GM19463 (cell line): ENCODE results near the gene PSMA1.
"Not testable (repeated sequence)": the region's sequence is repeated elsewhere in the genome, so short reads cannot be mapped to it uniquely, and the experiment has no call there.

Experiments used
- ATAC-seq: cut with Tn5 transposase; IDR thresholded peaks from one replicate; pipeline ENCODE4 v1.9.1; 2021; ENCODE audit warnings: mild to moderate bottlenecking, moderate library complexity; ENCODE audit not compliant: unreplicated experiment

Gene PSMA1

DNA sequence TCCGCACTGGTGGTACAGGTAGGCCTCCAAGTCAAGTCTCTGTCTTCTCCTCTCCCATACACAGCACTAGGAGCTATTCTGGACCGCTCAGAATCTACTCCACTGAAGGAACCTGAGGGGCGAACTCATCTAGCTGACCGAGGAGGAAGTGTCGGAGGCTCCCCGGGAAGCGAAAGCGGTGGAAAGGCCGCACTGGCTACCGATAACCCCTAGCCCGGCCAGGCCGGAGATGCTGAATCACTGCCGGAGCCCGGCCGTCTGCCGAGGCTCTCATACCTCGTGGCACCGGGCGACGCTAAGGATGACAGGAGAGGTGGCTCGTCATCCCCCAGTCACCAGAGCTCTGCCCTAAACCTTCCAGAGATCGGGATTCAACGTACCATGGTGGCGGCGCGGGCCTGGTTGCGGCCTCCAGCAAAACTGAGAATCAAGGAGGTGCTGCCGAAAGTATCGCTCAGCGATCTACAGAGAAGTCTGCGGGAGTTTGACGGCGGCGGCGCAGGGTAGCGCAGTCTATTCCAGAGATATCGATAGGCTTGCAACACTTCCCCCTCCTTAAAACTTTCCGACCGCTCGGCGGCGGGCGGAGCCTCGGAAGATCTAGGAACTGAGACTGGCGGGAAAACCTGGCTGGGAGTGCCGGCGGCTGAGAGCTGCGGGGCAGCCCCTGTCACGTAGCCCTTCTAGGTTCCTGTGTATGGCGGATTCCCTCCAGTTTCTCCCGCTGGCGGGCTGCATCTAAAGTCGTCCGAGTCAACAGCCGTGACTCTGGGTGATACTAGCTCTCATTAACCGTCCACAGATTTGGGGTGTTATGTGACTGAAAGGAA is at the start of gene PSMA1:
TSS of gene PSMA1 (minus strand) at position 470 of the 830 bp plus-strand sequence. CDS start at position 383, 87 bp downstream.
- ATAC-seq, result peak; percentile 89

DNA sequence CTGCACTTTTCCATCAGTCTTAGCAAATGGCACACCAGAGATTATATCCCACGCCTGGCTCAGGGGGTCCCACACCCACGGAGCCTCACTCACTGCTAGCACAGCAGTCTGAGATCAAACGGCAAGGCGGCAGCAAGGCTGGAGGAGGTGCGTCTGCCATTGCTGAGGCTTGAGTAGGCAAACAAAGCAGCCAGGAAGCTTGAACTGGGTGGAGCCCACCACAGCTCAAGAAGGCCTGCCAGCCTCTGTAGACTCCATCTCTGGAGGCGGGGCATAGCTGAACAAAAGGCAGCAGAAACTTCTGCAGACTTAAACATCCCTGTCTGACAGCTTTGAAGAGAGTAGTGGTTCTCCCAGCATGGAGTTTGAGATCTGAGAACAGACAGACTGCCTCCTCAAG is 49.3 kb upstream of the PSMA1 start:
- ATAC-seq, result not testable (repeated sequence)

DNA sequence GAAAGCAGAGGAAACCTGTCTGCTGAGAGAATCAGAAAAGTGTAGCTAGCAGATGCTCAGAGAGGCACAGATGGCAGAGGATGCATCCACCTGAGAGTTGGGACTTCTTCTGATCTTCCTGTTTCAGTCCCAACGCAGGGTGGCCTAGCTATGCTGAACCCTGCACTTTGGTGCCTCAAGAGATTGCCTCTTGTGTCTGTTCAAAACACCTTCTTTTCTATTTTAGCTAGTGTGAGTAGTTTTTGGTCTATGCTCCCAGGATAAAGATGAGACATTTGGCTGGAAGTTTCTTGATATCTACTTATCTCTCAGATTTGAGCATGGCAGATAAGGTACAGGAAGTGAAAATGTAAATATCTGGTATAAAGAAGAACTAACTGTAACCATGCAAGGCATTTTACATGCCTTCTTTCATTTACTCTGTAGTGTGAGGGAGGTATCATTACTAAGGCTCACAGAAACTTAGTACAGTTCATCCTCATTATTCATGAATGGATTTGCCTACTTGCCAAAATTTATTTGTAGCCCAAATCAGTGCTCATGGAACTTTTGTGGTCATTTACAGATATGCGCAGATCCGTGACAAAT is 47.0 kb upstream of the PSMA1 start:
- no peak for ATAC-seq

DNA sequence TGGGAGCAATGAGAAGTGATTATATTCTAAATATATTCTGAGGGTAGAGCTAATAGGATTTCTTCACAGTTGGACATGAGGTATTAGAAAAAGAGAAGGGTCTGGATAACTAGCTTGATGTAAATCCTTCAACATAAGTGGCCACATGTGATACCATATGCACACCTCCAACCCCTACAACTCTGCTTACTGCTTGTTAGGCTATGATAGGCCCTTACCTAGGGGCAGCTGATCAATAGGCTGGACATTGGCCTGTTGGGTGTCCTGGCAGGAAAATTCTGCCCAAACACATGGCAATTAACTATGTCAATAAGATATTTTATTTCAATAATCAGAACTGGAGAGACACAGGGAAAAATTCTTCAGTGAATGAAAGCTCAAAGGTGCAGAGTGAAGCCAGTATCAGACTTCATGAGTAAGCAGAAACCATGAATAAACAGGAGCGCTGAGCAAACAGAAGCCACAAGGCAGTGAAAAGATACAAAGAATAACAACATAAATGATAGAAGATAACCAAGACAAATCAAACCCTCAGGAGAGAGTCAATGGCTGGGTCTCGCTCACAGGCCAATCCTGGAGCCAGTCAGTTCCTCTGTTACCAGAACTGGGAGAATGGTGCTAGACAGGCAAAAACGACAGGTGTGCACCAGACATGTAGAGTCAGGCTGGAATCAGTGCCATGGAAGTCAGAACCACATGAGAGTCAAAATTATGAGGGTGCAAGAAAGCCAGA is 46.3 kb upstream of the PSMA1 start:
- no peak for ATAC-seq

DNA sequence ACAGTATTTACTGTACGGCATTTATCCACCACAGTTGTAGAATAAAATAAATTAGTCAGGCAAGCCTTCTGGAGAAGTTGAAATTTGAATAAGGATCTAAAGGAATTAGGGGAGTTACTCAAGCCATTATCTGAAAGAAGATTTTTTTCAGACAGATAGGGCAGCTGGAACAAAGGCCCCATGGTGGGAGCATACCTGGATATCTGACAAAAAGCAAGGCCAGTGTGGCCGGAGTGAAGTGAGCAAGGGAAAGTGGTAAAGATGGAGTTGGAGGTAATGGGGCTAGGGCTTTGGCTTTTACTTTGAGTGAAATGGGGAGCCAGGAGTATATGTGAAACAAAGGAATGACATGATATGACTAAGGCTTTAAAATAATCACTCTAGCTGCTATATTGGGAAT is 45.7 kb upstream of the PSMA1 start:
- no peak for ATAC-seq

DNA sequence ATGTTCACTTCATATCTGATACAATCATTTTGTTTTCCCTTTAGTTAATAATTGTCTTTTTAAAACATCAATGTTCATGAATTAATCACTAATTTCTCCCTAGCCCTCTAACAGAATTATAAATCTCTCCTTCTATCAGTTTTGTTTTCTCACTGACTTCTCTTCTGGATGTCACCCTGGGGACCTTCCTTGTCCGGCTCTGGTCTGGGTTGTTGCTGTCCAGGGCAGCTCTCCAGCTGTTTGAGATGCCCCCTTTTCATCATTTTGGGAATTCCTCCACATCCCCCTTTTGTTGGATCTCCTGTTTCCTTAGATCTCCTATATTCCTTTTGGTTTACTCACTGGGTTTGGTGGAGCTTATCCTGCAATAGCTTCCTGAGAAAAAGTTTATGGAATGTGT is 35.6 kb upstream of the PSMA1 start:
- no peak for ATAC-seq

DNA sequence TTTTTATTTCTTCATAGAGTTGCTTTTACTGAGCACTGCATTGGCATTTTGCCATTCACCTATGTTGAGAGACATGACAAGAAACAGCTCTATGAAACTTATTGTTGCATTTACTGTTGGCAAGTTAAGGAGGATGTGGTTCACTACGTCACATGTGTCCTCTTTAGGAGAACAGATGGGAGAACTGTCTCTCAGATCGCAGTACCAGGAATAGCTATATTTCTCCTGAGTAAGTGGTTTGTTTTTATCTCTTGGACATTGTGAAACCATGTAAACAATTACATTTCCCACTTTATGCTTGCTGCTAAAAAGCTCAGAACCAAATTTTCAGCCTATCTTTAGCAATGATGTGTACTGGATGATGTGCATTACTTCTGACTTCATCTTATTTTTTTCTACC is 34.8 kb upstream of the PSMA1 start:
- peak; percentile 60 for ATAC-seq

DNA sequence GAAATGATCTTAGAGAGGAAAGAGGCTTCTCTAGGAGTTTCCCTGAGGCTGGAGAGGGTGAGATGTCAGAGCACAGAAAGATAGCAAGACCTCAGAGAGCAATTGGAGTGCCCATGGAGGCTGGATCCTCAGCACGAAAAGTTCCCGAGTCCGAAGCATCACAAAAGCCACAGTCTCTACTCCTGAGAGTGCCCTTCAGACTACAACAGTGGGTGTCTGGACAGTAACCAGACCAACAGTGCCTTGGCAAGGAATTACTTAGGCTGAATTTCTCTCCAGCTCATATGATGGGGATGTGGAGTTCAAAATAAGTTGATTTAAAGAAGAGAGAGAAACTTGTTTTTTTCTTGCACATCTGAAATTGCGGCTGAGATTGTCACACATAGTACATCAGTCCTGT is 31.9 kb upstream of the PSMA1 start:
- no peak for ATAC-seq

DNA sequence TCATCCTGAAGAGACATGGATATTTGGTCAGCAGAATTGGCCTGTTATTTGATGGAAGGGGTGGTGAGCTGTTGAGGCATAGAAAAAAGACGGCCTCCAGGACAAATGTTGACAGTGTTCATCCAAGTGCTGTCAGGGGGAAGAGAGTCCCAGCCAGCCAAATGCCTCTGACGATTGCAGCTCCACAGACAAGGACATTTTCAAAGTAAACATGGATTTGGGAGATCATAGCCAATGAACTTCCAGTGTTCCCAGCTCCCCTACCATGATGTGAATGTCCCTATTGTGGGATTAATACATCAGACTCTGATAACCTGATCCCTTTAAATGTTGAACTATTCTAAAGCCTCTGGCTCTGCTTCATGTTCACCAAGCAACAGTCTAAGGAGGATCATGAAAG is 31.2 kb upstream of the PSMA1 start:
- no peak for ATAC-seq

DNA sequence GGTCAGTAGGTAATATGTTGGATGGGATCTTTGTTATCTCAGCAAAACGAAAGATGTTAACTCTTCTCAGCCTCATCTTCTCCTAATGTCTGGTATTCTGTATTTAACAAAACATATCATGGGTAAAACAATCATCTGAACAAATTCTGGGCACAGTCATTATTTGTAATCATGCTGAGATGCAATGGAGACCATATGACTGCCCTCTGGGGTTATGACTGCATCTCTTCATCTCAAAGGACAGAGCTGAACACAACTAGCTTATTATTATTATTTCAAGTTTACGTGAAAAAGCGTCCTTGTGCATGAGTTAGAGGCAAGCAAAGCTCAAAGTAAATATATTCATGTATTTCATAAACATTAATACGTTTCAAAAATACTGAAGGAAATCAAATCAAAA is 29.7 kb upstream of the PSMA1 start:
- no peak for ATAC-seq

DNA sequence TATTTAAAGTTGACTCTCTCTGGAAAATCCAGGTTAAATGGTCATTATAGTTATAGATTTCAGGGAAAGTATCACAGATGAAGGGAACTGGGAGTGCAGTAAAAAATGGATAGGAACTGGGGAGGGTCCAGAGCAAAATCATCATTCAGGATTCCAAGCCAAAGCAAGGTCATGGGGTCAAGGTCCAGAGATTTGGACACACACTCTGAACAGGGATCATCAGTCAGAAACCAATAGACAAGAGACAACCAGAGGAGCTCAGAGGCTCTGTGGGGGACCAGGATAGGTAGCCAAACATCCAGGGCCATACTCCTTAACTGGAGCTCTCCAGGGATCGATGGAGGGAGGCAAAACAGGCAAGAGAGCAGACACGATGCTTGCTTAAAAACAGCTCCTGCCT is 27.3 kb upstream of the PSMA1 start:
- ATAC-seq, result no peak

DNA sequence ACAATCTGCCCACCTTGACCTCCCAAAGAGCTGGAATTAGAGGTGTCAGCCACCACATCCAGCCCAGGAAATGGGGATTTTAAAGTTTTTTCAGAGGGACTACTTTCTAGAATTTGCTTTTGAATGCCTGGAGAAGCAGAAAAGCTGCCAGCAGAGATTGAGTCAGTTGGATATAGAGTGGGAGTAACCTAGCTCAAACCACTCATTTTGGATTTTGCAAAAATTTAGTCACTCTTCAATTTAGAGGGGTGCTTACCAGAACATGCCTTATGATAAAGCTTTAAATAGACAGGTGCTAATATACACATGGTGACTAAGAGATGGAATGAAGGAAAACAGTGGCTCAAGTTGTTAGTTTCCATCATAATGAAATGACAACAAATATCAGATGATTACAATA is 26.5 kb upstream of the PSMA1 start:
- no peak for ATAC-seq

DNA sequence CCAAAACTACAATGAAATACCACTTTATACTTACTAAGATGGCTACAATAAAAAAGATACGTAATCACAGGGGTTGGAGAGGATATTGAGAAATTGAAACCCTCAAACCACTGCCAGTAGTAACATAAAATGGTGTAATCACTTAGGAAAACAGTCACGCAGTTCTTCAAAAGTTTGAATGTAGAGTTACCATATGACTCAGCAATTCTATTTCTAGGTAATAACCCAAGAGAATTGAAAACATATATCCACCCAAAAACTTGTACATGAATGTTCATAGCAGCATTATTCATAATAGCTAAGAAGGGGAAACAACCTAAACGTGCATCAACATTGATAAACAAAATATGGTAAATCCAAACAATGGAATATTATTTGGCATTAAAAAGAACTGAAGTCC is 24.4 kb upstream of the PSMA1 start:
- ATAC-seq, result peak; percentile 82

DNA sequence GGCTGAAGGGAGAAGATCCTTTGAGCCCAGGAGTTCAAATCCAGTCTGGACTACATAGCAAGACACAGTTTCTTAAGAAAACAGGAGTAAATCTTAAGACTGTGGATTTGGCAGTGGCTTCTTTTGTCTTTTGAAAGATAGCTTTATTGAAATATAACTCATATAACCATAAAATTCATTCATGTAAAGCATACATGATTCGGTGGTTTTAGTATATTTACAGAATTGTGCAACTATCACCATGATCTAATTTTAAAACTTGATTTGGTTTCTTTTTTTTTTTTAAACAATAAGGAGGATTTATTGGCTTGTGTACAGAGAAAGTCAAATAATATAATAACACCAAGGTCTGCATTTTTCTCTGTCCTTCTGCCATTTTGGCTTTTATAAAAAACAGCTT is 23.1 kb upstream of the PSMA1 start:
- no peak for ATAC-seq

DNA sequence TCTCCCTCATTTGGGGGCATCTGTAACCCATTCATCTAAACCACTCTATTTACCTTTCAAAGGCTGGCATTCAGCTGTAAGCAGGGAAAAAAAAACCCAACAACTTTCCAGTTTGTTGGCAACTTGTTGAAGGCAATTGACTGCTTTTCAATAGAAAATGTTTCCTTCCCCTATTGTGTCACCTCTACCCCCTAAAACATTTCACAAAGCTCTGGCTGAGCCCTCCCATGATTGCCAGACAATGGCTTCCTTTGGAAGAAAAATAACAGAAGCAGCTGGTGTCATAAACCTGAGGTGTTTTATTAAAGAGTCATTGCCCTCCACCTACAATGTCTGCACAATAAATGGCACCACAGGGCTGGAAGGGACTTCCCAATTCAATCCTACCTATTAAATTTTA is 22.1 kb upstream of the PSMA1 start:
- ATAC-seq, result no peak

DNA sequence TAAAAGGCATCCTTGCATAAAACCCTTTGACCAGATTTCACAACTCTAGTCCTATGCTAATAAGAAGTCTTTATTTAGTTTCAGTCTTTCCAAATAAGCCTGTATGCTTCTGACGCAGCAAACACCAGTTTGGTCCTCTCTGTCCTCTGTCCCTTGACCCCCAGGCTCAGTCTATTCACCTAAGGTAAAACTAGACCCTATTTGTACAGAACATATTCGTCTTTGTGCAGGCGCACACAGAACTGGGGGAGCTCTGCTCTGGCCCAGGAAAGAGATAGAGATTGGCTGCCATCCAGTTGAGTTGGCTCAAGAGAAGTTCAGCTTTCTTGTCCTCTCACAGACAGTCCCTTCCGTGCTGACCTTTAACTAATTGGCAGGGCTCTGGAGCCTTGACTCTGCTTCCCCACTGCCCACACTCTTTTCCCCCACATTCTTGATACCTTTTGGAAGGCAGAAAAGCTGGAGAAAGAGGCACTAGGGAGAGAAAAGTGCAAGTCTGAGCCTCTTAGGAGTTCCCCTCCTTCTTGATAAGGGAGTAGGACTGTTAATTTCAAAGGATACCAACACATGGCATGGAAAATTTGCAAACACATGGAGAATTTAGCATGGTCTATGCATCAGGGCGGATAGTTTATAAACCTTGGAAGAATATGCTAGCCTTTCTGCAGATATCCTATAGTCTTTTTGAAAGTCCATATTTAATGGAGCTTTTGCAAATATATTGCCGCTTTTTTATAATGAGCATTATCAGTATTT is 21.2 kb upstream of the PSMA1 start:
- ATAC-seq, result no peak

DNA sequence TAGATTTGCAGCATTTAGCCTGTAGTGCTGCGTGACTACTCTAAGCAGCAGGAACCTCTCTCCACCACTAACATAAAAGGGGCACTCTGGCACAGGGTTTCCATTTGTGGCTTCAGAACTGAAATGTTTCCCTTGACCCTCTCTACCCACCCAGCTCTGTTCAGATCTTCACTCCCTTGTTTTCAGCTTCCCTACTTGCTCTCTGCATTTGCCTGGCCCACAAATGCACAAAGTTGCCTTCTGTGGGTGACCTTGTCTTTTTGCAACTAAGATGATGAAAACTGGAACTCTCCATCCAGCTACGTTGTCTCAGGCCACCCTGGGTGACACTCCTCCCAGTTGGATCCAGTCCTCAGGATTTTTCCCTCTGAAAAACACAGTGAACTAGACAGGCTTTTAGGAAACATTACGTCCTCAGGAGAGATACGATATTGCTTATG is 19.8 kb upstream of the PSMA1 start:
- ATAC-seq, result no peak

DNA sequence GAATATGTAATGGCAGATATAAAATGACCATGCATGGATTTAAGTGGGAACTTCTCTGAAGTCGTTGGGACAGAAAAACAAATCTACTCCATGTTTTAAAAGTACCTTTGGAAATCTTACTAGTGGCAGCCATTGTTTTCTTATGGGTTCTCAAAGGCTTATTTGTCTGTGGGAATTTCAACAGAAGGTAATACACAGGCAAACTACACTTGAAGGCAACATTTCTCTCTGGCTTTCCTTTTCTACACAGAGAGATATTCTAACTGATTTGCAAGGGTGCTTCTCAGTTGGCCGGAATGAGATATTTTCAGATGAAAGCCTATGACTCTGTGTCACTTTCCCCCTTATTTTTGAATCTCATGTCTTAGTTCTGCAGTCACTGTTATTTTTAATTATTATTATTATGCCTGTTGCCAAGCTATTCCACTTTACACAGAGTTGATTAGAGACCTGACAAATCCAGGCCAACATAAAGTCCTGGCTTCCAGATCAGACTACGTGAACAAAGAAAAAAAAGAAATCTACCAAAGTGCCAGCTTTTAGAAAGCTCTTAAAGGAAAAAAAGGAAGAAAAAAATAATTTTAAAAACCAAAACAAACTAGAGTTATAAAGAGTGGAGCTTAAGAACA is 18.9 kb upstream of the PSMA1 start:
- ATAC-seq, result no peak

DNA sequence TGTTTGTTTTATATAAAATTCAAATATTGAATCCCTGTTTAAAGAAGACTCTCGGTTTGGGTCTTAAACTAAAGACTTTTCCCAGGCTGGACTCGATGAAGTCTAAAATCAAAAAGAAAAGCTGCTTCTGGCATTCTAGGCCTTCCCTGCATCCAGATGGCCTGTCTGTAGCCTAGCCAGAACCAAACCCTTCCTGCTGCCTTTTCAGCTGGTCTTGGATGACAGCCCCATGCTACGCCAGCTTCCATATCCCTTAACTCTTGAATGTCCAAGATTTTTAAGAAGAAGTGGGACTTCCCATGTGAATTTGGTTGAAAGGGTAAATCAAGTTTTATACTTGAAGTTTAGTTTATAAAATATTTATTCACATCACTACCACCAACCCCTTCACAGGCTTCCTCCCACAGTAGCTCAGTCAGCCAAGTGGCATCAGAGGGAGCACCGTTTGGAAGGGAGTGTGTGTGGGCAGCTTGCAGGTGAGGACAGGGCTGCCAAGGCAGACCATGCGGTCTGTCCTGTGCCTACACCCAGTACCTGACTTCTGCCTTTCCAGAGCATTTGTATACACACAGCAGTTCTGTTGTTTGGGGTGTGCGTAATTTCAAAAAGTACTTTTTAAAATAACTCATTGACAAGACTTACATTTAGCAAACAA is 18.2 kb upstream of the PSMA1 start:
- no peak for ATAC-seq

DNA sequence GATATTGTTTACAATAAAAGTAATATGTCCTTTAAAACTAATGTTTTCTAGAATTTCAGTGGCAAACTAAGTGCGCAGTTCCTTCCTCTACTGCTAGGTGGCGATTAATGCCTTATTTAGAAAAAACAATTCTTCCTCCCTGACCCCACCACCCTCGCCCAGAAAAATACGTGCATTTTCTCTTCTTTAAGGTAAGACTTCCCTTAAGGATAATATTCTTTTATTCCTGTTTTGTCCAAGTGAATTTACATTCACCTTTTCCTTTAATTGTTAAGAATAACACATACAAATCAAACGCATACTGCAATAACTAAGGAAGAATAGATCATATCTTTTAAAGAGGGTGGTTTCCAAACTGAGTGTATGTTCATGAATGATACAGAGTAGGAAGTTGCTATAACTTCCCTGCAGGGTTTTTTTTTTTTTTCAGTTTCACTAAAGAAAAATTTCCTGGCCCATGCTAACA is 17.0 kb upstream of the PSMA1 start:
- ATAC-seq, result peak; percentile 74
